NCI-H226 (cell line): Measurements from ENCODE around the gene HOXA10.

Source experiments
- DNase-seq: peaks from one replicate; pipeline ENCODE4 v3.0.0-alpha.2; 2015

The HOXA10 gene

DNA sequence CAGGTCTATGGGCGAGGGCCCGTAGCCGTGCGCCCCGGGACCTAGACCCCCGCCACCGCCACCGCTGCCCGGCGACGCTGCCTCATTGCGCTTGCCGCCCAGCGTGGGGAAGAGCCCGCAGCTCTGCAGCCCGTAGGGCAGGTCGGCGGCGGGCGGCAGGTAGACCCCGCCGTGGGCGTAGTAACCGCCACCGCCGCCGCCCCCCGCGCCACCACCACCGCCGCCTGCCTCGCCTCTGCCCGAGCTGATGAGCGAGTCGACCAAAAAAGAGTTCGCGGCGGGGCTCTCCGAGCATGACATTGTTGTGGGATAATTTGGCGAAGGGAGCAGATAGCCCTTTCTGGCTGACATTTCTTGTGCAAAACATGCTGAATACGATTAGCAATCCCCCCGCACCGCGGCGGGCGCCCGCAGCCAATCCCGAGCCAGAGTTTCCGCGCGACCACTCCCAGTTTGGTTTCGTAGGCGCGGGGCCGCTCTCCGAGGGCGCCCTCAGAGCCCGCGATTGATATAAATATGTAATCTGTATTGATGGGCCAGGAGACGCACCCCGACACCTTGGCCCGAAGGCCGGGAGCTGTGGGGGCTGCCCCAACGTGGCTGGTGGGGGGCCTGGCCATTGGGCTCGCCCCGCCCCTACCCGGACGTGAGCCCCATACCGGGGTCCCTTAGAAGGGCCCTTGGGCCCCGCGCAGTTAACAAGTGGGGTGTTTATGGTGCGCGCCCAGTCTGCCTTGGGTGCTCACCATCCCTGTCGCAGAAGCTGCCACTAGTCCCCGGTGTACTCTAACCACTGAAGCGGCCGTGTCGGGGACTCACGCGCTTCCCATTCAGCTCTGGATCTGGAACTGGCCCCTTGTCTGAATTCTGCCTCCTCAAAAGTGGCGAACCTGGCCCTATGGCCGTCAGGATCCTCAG, at the start of gene HOXA10:
Gene HOXA10 (minus strand): TSS at position 365 of the 918 bp plus-strand sequence. CDS start 14 bp downstream, at position 351.
- DNase-seq: no peak

DNA sequence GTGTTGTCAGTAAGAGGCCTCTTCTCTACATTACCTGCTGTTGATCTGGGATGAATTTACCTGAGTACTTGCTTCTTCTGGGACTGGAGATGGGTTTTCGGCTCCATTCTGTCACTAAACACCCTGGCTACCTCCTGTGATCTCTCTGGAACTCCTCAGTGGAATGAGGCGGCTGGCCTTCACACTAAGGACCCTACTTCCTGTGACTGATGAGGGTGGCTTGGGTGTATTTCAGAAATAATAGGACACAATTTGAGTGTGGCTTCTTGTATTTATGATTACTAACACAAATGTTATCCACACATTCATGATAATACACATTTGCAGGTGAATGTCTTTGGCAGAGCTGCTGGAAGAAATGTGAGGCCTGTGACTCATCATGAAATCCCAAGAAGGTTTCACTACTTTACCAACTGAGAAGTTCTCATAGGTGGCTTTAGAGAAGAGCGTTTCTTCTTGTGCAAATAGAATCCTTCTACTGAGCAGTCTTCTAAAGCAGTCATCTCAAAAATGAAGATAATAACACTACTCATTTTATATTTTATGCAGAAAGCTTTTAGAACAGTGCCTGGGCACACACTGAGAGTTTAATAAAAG, 47.2 kb upstream of the HOXA10 start:
- DNase-seq: peak; percentile 68

DNA sequence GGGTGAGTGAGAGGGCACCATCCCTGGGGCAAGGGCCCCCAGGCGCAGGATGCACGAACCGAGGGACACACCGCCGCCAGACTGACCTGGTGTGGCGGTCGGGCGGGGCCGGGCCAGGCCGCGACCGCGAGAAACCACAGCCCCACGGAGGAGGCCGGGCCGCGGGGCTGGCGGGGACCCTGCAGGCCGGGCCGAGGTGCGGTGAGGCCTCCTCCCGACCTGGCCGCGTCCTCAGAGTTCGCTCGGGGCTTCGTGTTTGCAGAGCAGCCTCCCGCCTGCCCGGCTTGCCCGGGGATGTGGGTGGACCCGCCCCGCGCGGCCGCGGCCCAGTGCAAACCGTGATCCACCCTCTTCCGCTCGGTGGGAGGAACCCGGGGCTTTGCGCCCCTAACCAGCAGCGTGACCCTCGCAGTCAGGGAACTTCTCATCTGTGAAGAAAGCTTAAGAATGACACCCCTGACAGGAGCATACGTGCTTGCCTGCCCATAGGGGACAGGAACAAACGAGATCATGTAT, 46.4 kb upstream of the HOXA10 start:
- no peak for DNase-seq

DNA sequence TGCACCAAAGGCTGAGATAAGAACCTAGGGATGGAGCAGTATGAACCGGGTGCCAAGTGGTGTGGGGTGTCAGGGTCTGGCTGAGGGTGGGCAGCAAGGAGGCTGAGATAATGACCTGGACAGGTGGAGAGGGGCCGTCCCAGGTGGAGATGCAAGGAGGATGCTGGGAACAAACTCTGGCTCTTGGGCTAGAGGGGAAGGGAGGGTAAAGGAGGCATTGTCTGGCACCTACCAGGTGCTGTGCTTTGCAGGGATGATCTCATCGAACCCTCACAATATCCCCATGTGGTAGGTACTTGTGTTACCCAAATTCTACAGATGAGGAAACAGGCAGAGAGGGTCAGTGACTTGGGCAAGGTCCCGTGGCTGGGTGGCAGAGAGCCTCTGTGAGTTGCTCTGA, 45.7 kb upstream of the HOXA10 start:
- no peak for DNase-seq

DNA sequence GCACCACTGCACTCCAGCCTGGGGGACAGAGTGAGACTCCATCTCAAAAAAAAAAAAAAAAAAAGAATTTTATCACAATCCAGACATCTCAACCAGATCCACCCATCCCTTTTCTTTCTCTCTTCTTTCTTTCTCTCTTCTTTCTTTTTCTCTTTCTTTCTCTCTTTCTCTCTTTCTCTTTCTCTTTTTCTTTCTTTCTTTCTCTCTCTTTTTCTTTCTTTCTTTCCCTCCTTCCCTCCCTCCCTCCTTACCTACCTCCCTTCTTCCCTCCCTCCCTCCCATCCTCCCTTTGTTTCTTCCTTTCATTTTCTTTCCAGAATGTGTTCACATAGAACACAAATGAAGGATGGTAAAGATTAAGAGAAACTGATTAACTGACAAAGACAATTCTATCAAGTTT, 43.8 kb upstream of the HOXA10 start:
- DNase-seq: no peak

DNA sequence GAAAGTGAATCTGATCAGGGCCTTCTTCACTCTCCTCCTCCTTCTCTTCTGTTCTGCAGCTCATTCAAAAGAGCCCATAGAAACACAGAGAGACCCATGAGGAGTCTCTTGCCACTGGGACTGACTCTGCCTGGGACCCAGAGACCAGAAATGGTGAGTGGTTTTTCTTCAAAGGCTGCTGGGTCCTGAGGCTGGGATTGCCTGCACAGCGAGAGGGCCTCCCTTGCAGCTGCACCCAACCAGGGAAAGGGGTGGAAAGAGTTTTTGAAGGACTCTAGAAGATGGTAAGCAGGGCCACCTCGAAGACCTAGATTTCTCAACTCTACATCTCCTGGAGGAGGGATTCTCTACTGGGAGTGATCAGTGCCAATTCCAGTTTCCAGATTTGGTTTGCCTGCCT, 41.2 kb upstream of the HOXA10 start:
- no peak for DNase-seq

DNA sequence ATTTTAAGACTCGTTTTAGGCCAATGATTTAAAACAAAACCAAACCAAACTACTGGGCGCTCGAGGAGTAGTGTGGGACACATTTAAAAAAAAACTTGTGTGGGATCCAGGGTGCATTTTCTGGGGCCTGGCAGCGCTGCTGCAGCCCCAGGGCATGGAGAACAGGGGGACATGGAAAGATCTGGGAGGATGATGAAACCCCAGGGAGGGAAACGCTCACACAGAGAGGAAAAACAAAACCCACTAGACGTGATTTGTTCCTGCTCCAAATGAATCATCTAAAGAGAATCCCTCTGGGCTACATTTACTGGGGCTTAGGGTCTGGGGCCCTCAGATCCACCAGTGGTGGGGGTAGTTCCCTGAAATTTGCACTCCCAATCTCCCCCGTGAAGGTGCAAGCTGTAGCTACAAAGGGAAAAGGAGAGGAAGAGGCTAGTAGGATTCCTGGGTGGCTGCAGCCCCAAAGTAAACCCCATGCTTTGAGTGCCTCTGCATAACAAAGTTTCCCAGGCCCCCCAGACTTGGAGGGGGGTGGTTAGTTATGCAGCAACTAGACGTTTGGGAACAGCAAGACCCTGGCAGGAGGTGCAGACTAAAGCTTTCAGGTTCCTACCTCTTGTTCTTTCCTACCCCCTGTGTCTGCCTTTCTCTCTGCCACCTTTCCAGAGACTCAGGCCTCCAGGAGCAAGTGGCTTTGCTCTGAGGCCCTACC, 40.3 kb upstream of the HOXA10 start:
- no peak for DNase-seq

DNA sequence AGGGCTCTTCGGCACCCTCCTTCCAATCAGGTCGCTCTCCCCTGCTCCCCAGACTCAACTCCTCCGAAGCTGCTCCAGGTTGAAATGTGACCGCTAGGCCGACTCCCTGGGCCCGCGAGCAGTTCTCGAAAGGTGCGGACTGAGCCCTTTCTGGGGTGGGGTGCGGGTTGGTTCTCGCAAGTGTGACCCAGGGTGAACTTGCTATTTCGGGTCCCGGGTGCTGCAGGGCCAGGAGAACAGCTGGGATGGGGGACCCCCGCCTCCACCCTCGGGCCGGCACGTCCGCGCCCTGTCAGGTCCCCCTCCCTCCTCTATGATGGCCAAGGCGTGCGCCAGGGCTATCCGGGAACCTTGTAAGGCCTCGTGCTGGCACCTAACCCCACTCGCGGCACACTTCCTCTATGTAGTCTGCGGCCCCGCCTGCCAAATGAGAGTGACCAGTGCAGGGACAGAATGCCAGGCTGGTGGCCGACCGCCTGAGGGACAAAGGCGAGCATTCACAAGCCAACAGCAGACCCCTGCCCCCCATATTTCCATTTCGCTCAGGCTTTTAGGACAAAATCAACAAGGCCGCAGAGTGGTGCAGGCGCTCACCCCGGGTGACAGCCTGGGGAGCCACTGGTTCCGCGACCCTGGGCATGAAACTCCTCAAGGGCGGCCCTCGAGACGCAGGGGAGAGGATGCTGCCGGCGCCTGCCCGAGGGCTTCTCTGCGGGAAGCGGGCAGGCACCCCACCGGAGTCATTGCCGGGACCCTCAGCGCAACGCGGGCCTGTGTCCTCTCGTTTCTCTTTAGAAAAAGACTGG, 39.5 kb upstream of the HOXA10 start:
- no peak for DNase-seq

DNA sequence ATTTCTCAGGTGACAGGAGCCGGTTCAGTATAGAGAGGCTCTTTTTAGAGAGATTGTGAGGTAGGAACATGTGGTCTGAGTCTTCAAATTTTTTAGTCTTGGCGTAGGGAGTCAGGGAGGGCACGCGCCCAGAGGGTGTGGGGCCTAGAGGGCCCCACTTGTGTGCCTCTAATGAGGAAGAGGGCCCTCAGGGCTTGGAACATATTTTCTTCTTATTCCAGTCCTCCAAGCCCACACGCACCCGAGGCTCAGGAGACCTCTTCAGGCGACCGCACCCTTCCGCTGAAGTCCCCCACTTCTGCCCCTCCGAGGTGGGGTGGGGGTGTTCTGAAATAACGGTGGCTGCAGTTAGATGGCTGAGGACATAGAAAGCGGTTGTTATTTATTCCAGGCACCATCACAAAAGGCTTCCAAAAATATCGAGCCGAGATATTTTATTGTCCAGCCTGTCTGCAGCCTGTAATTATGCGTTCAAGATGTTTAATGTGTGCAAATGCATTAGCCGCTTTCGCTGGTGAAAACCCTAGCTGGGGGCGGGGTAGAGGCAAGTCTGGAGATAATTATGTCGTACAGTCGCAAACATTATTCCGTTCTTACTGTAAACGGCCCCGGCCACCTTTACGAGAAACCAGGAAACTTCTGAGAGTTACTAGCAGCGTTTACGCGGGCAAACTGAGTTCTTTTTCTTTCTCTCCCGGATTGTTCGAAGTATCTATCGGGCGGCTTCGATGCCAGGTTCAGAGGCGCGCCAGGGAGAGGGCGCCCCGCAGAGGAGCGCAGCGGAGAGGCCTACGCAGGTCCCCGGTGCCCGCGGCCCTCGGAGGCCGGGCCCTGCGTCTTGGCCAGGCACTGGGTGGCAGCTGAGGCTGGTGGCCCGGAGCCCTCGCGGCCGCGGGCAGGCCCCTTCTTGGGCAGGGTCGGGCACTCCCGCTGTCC, 38.6 kb upstream of the HOXA10 start:
- no peak for DNase-seq

DNA sequence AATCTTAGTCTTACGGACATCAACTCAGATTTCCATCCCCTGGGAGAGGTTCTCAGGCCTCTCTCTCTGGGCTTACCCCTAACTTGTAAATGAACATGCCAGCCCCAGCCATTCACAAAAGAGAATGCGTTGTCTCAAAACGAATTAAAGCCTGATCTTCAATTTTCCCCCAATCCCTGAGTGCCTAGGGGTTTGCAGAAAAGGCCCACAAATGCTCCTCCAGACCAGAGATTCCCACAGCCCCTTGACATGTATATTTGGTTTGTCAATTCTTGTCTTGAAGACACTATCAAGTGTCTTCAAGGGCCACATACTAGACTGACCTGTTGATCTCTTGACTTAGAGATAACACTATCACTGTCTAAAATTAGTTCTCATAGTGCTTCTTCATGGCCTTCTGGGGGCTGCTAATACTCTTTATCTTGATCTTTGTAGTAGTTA, 37.7 kb upstream of the HOXA10 start:
- no peak for DNase-seq

DNA sequence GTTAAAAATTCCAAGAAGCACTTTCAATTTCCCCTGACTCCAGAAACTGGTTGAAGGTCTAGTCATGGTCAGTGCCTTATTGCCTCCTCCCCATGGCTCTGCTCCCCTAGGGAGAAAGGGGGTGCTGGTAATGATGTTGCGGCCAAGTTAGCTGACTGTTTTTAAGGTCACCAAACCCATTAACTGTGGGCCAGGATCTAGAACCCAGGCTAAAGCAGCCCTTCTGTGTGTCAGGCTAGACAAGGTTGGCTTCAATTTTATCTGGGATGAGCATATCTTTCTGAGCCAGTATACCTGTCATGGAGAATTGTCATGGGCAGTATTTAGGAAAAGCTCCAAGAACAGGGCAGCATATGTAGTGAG, 36.9 kb upstream of the HOXA10 start:
- DNase-seq: no peak

DNA sequence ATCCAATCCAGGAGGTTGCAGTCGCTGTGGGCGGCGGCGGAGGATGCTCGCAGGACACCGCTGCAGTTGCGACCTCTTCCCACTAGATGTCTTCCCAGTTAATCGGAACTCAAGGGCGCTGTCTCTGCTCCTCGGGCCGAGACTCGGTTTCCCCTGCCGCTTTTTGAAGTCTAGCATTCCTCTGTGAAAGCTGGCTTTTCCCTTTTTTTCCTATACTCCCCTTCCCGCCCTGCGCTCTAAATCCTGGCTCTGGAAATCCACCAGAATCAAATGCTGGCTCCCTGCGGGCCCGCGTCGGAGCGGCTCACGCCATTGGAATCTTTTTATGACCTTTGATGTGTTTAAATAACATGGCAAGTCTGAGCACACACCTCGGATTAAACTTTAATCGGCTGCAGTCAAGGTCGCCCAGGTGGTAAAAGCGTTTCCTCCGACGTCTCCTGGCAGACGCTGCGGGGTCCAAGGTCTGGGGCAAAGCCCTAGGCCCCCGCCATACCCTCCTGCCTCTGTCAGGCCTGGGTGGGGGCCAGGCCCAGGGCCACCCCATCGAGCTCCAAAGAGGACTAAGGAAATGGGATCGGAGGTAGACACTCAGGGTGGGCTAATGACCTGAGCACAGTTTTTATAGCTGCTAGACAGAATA, 36.4 kb upstream of the HOXA10 start:
- DNase-seq: peak; percentile 35

DNA sequence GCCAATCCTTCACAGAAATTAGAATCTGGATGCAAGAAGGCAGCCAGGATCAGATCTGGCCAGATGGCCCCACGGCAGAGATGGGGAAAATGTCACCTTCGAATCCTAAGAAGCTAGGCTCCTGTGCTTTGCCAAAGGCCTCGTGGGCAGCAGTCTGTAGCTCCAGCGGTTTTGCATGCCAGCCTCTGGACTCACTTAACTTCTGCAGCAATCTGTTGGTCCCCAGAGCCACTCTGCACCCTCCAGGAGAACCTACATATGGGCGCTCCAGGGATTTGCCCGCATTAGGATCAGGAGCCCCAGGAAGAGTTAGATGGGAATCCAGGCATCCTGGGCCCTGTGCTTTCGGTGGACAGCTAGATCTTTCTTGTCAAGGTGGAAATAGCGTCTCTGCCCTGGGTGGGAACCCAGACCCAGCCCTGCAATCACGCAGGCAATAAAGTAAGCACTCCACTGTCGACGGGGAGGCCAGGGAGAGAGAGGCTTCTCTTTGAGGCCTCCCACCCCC, 35.9 kb upstream of the HOXA10 start:
- no peak for DNase-seq

DNA sequence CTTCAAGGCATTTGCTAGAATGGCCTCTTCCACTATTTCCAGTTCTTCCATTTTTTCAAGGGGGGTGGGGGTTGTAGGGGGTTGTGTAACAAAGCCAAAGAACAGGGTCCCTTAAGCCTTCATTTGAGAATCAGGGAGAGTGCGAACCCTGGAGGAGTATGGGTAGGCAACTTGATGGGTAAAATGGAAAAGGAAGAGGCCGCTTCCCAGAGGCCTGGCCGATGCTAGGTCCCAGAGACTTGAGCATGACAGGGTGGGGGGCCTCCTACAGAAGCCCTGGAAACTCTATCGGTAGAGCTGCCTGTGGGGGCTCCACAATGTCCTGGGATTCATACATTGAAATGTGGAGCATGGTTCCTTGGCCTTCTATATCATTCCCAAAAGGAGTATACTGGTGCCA, 34.9 kb upstream of the HOXA10 start:
- no peak for DNase-seq

DNA sequence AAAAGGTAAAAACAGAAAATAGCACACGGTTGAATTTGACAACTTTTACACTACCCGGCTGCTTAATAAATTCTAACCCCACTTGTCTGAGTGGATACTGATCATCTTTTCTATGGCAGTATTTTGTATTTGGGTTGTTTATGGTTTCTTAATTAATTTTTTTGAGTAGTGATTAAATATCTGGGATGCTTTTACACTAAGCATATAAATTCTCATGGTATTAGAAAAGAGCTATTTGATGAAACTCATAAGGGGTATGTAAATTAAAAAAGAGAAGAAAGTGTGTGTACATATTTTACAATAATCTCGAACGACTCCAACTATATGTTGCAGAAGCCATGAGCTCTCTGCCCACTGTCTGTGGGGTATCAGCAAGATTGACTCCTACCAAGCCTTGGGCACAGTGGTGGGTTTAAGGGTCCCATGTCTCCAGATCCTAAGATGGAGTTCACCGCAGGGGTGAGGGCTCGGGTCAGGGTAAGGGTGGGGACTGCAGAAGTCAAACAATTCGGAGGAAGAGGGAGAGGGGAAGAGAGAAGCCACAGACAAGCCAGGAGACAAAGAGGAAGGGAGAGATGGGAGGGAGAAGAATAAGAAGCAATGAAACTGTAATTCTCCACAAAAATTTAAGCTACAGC, 33.3 kb upstream of the HOXA10 start:
- no peak for DNase-seq

DNA sequence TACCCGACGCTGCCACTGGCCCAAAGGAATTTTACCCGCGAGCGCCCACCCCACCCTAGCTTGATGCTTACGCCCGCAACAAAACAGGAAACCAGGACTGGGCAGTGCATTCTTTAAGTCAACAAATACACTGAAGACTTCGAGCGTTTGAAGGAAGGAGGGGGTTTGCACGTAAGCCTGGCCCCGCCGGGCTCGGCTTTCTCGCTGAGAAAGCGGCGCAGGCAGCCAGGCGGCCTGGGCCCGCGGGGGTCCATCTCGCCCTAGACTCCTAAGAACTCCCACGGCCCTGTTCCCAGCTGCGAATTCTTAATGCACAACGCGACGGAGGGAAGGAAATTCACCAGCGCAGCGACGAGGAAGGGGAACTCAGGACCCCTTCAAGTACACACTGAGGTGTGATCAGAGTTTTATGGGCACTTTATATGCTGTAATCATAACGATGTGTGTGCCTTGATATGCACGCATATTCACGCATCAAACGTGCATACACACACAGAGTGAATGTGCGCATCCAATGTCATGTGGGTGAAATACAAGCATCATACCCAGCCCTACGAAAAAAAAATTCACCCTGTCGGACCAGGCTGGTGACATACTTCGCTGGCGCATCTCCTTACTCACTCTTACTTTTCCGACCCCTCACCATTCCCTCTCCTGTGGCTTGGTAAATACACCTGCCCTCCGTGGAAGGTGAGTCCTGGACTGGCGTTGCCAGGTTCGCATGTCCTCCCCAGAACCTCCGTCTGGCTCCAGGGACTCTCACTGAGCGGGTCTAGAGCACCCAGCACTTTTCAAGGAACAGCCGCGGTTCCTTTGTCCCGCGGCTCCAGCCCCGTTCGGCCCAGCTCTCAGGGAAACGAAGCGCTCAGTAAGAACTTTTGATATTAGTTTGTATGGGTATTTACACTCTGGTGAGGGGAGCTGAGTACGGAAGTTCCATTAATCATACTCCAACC, 31.5 kb upstream of the HOXA10 start:
- DNase-seq: no peak

DNA sequence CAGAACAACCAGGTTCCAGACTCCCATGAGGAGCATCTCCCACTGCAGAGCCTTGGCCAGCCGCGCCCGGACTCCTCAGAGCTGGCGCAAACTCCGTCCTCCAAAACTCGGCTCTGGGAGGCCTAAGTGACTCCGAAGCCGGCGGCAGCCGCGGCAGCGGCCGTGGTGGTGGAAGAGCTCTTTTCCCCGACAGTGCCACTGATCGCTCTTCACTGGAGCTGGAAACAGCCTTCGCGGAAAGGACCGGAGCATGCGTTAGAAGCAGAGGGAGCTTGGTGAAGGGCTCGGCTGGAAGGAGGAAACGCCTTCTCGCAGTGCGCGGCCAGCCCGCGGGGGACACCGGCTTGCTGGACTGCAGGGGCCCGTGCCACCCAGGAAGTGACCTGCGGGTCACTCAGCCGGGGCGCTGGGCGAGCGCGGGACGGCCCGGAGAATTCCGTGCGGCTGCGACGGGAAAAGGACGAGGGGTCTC, 30.8 kb upstream of the HOXA10 start:
- no peak for DNase-seq

DNA sequence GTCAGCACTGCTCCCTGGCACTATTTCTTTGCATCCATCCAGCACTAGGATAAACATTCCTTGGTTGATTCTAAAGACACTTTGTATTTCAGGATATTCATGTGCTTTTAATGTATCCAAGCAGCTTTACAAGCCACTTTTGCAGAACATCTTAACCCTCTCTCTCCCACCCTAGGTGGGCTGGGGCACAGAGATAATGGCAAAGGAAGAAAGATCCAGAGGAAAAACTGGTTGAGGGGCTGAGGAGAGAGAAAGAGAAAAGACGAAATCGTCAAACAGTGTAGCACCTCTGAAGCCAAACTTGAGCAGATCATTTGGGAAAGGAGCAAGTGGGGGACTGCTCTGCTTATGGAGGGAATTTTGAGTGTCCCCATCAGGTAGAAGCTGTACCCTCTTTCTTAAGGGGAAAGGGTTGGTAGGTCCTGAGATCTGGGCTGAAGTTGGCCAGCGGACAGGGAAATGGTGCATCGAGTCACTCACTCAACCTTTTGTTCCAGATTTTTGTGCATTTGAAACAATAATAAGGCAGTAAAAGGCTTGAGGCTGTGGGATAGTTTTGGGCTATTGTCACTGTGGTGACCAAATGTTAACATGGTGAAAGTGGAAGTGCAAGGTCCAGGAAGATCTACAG, 30.0 kb upstream of the HOXA10 start:
- no peak for DNase-seq
